Stimulated activated memory B cell treated with anti-CD40 and anti-IgM and Interleukin-4, amounts not matched to agents 10 μg/mL and 1 μg/mL and 100 μg/mL, for 72 hours (primary cell): Measurements from ENCODE around the gene KAZALD1.

ENCODE experiments used
- ATAC-seq: fragments of 150-1000 bp; cut with Tn5 transposase; 2 replicates; pipeline ENCODE4 v1.10.0; 2021
- H3K27ac Mint-ChIP-seq: one replicate; pipeline ENCODE4 v1.8.0; 2022; ENCODE audit warnings: mild to moderate bottlenecking, mixed read lengths
- H3K27me3 Mint-ChIP-seq: one replicate; pipeline ENCODE4 v1.8.0; 2022; ENCODE audit warnings: mixed read lengths
- H3K36me3 Mint-ChIP-seq: one replicate; pipeline ENCODE4 v1.8.0; 2022; ENCODE audit warnings: mixed read lengths
- H3K4me1 Mint-ChIP-seq: one replicate; pipeline ENCODE4 v1.8.0; 2022; ENCODE audit warnings: mixed read lengths
- H3K4me3 Mint-ChIP-seq: one replicate; pipeline ENCODE4 v1.8.0; 2022; ENCODE audit warnings: mild to moderate bottlenecking, moderate library complexity, mixed read lengths
- H3K9me3 Mint-ChIP-seq: one replicate; pipeline ENCODE4 v1.8.0; 2022; ENCODE audit warnings: mixed read lengths

Gene KAZALD1

GRCh38 chr10:101053516-101053915, 8.3 kb upstream of the KAZALD1 start:
- Mint-ChIP-seq H3K27me3 (peaks cover 31% of the 10 kb centered on the region), H3K4me3 (no peak overlapping the region), H3K36me3 (peaks cover 10% of the 10 kb centered on the region), H3K27ac (no peak overlapping the region), H3K4me1 (peaks cover 32% of the 10 kb centered on the region), H3K9me3 (no peaks in the 10 kb centered on the region)
- no peak for ATAC-seq

GRCh38 chr10:101054351-101054750, 7.4 kb upstream of the KAZALD1 start:
- H3K27ac Mint-ChIP-seq = no peak overlapping the region

GRCh38 chr10:101054876-101055275, 6.9 kb upstream of the KAZALD1 start:
- peaks cover 10% of the 10 kb centered on the region for H3K36me3 Mint-ChIP-seq
- H3K4me1 Mint-ChIP-seq = peaks cover 25% of the 10 kb centered on the region
- peaks cover 18% of the 10 kb centered on the region for H3K27me3 Mint-ChIP-seq
- no peak for ATAC-seq
- no peak overlapping the region for H3K4me3 Mint-ChIP-seq
- no peak overlapping the region for H3K27ac Mint-ChIP-seq
- H3K9me3 Mint-ChIP-seq = no peaks in the 10 kb centered on the region

More at GRCh38 chr10:101054351-101054750, 7.4 kb upstream of the KAZALD1 start:
- H3K9me3 Mint-ChIP-seq = no peaks in the 10 kb centered on the region
- peaks cover 23% of the 10 kb centered on the region for H3K27me3 Mint-ChIP-seq
- H3K4me3 Mint-ChIP-seq = no peak overlapping the region
- H3K36me3 Mint-ChIP-seq = peaks cover 10% of the 10 kb centered on the region
- peaks cover 25% of the 10 kb centered on the region for H3K4me1 Mint-ChIP-seq
- no peak for ATAC-seq

- Mint-ChIP-seq H3K27ac (no peak overlapping the region), H3K9me3 (no peaks in the 10 kb centered on the region), H3K4me1 (peaks cover 24% of the 10 kb centered on the region), H3K27me3 (peaks cover 12% of the 10 kb centered on the region), H3K4me3 (no peak overlapping the region), H3K36me3 (peaks cover 10% of the 10 kb centered on the region)
- no peak for ATAC-seq
Observed at GRCh38 chr10:101055411-101055810, 6.4 kb upstream of the KAZALD1 start.

- H3K27ac Mint-ChIP-seq = peak overlapping the region; percentile 32
- H3K4me3 Mint-ChIP-seq = no peak overlapping the region
- peaks cover under 1% of the 10 kb centered on the region for H3K27me3 Mint-ChIP-seq
- H3K9me3 Mint-ChIP-seq = no peaks in the 10 kb centered on the region
- peaks cover 10% of the 10 kb centered on the region for H3K36me3 Mint-ChIP-seq
- peaks cover 19% of the 10 kb centered on the region for H3K4me1 Mint-ChIP-seq
- ATAC-seq = no peak
Observed at GRCh38 chr10:101056365-101057151, 5.2 kb upstream of the KAZALD1 start.

- H3K4me1 Mint-ChIP-seq = peaks cover 46% of the 10 kb centered on the region
- peaks cover 10% of the 10 kb centered on the region for H3K36me3 Mint-ChIP-seq
- peak overlapping the region; percentile 86 for H3K27ac Mint-ChIP-seq
- H3K9me3 Mint-ChIP-seq = no peaks in the 10 kb centered on the region
- H3K27me3 Mint-ChIP-seq = peaks cover 17% of the 10 kb centered on the region
- peak; percentile 79 for ATAC-seq
- H3K4me3 Mint-ChIP-seq = peak overlapping the region; percentile 94
Observed at GRCh38 chr10:101060036-101060950, 1.5 kb upstream of the KAZALD1 start.

GRCh38 chr10:101060951-101061623, 702 bp upstream of the KAZALD1 start:
- Mint-ChIP-seq H3K27ac (peak overlapping the region; percentile 86), H3K4me3 (peak overlapping the region; percentile 94), H3K4me1 (peaks cover 47% of the 10 kb centered on the region), H3K9me3 (no peaks in the 10 kb centered on the region), H3K27me3 (peaks cover 21% of the 10 kb centered on the region), H3K36me3 (peaks cover 9% of the 10 kb centered on the region)
- peak; percentile 86 for ATAC-seq

- ATAC-seq = peak; percentile 22
- no peaks in the 10 kb centered on the region for H3K36me3 Mint-ChIP-seq
- peaks cover 51% of the 10 kb centered on the region for H3K4me1 Mint-ChIP-seq
- peaks cover 32% of the 10 kb centered on the region for H3K27me3 Mint-ChIP-seq
- peak overlapping the region; percentile 94 for H3K4me3 Mint-ChIP-seq
- no peaks in the 10 kb centered on the region for H3K9me3 Mint-ChIP-seq
- H3K27ac Mint-ChIP-seq = peak overlapping the region; percentile 86
Observed at GRCh38 chr10:101062232-101063049, 652 bp downstream of the KAZALD1 start.

GRCh38 chr10:101063050-101063525, 1.3 kb downstream of the KAZALD1 start:
- Mint-ChIP-seq H3K27ac (no peak overlapping the region), H3K36me3 (no peaks in the 10 kb centered on the region), H3K9me3 (no peaks in the 10 kb centered on the region), H3K4me3 (no peak overlapping the region), H3K4me1 (peaks cover 55% of the 10 kb centered on the region), H3K27me3 (peaks cover 35% of the 10 kb centered on the region)
- no peak for ATAC-seq

- Mint-ChIP-seq H3K4me1 (peaks cover 55% of the 10 kb centered on the region), H3K27me3 (peaks cover 35% of the 10 kb centered on the region), H3K27ac (no peak overlapping the region), H3K36me3 (no peaks in the 10 kb centered on the region), H3K4me3 (no peak overlapping the region), H3K9me3 (no peaks in the 10 kb centered on the region)
- ATAC-seq = no peak
Observed at GRCh38 chr10:101063548-101064414, 2.0 kb downstream of the KAZALD1 start.

GRCh38 chr10:101064415-101065030, 2.7 kb downstream of the KAZALD1 start:
- Mint-ChIP-seq H3K36me3 (no peaks in the 10 kb centered on the region), H3K9me3 (no peaks in the 10 kb centered on the region), H3K4me1 (peaks cover 53% of the 10 kb centered on the region), H3K27ac (no peak overlapping the region), H3K27me3 (peaks cover 35% of the 10 kb centered on the region), H3K4me3 (no peak overlapping the region)
- ATAC-seq = no peak

GRCh38 chr10:101065481-101066145, 3.8 kb downstream of the KAZALD1 start:
- Mint-ChIP-seq H3K36me3 (no peaks in the 10 kb centered on the region), H3K9me3 (no peaks in the 10 kb centered on the region), H3K4me1 (peaks cover 49% of the 10 kb centered on the region), H3K27ac (no peak overlapping the region), H3K4me3 (peak overlapping the region; percentile 71), H3K27me3 (peaks cover 35% of the 10 kb centered on the region)
- ATAC-seq = no peak
